HCT116 (cell line): ENCODE results near the gene GPD2.

Experiments used
- CTCF ChIP-seq, 3 experiments: fragments of 200-600 bp in 1 of 3; sonication (generic) in 1 of 3; IDR thresholded peaks in 2 of 3; conservative IDR thresholded peaks in 1 of 3; 2 replicates each; pipeline ENCODE4 v1.5.1; 2012 to 2017; ENCODE audit warnings: low read depth in 2 of 3, low read length in 2 of 3, antibody characterized with exemption in 1 of 3, borderline replicate concordance in 1 of 3, control low read depth in 1 of 3, mild to moderate bottlenecking in 1 of 3, mixed read lengths in 1 of 3, mixed run types in 1 of 3, moderate library complexity in 1 of 3; ENCODE audit not compliant: insufficient read depth in 1 of 3
- EZH2phosphoT487 ChIP-seq: fragments of 200-600 bp; IDR thresholded peaks from 2 replicates; pipeline ENCODE4 v1.6.1; 2018; ENCODE audit warnings: antibody characterized with exemption, borderline replicate concordance
- POLR2A ChIP-seq: IDR thresholded peaks from 2 replicates; pipeline ENCODE4 v1.7.0; 2011; ENCODE audit warnings: borderline replicate concordance; ENCODE audit not compliant: insufficient read depth, insufficient read length; ENCODE audit errors: extremely low read depth
- SP1 ChIP-seq: IDR thresholded peaks from 2 replicates; pipeline ENCODE4 v1.6.1; 2012; ENCODE audit warnings: low read depth
- ZBTB33 ChIP-seq: IDR thresholded peaks from 2 replicates; pipeline ENCODE4 v1.6.1; 2011; ENCODE audit warnings: mild to moderate bottlenecking, low read length, moderate library complexity; ENCODE audit not compliant: insufficient replicate concordance; ENCODE audit errors: extremely low read depth
- ZFX ChIP-seq: fragments of 450-650 bp; IDR thresholded peaks from 2 replicates; pipeline ENCODE4 v1.6.1; 2017
- ZNF274 ChIP-seq: fragments of 200-500 bp; sonication (Bioruptor generic); IDR thresholded peaks from 2 replicates; pipeline ENCODE4 v1.6.1; 2014; ENCODE audit warnings: mild to moderate bottlenecking, low read depth, low read length, inconsistent platforms
- TF ChIP-seq, protein P1 (sequence below): IDR thresholded peaks from 2 replicates; pipeline ENCODE4 v1.6.1; 2012

DNA sequence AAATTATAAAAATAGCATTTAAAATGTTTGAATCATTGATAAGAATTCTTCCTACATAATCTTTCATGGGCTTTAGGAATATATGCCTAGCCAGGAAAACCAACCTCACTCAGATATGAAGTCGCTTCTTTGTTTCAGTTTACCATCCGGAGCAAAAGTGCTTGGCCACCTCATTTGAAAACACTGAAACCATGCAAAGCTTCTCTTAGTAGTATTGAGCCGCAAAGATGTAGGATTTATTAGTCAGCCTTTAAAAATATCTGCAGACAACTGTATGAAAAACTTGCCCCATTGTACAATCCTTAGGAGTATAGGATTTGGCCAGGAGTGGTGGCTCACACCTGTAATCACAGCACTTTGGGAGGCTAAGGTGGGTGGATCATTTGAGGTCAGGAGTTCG lies 24.3 kb upstream of the GPD2 start:
- TF ChIP-seq CTCF (IDR thresholded peaks at IDR 0.05 in 2 of 3, conservative IDR thresholded peaks at IDR 0.05 in 1 of 3; ENCODE audit: borderline replicate concordance in 1 of 3, insufficient read depth in 1 of 3, low read depth in 2 of 3, low read length in 2 of 3) (no peak), POLR2A (no peak), ZFX (no peak), SP1 (no peak), EZH2phosphoT487 (no peak), ZBTB33 (no peak), ZNF274 (no peak)
- TF ChIP-seq, protein P1, sequence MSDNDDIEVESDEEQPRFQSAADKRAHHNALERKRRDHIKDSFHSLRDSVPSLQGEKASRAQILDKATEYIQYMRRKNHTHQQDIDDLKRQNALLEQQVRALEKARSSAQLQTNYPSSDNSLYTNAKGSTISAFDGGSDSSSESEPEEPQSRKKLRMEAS: no peak
